Aortic smooth muscle cell (primary cell): ENCODE results near the gene RXFP4. TPM values are rescaled to one million over a fixed set of nuclear protein-coding genes. Genes with fewer than 3 reads are reported as not detected.

Experiments
- total RNA-seq: library from RNA; depleted of rRNA; stranded (reverse); fragments of >200 nt; gene quantifications from 2 replicates; pipeline ENCODE4 v1.2.3, GENCODE V29; 2014

Gene RXFP4
- 0.12 TPM in 1 of 2 replicates, not detected in the other for total RNA-seq

GRCh38 chr1:155940993-155941844, at the start of gene RXFP4:
TSS of gene RXFP4 (plus strand) at chr1:155941638. CDS start at chr1:155941710, 72 bp downstream.

GRCh38 chr1:155911156-155912055, 30.0 kb upstream of the RXFP4 start, which contains the start of gene RIT1:
TSS of gene RIT1 (minus strand) at chr1:155911349. CDS start at chr1:155910761, 588 bp downstream.

GRCh38 chr1:155934097-155934935, 7.1 kb upstream of the RXFP4 start, which contains the start of gene KHDC4:
TSS of gene KHDC4 (minus strand) at chr1:155934413. CDS start at chr1:155934373, 40 bp downstream.

GRCh38 chr1:155978325-155978972, 37.0 kb downstream of the RXFP4 start, which contains the start of gene ARHGEF2:
TSS of gene ARHGEF2 (minus strand) at chr1:155978547. CDS start at chr1:155978427, 120 bp downstream.

Other genes starting within 250 kb of the RXFP4 start
- 28.7 and 34.8 TPM in 2 replicates for gene GON4L, start 84.4 kb upstream of the RXFP4 start, total RNA-seq
- 80.1 and 93.3 TPM in 2 replicates for gene SYT11, start 82.1 kb upstream of the RXFP4 start, total RNA-seq
- gene RIT1, start 30.3 kb upstream of the RXFP4 start, total RNA-seq, result 46.0 and 61.7 TPM in 2 replicates
- gene KHDC4, start 7.2 kb upstream of the RXFP4 start, total RNA-seq, result 24.0 and 27.4 TPM in 2 replicates
- gene ARHGEF2, start 36.9 kb downstream of the RXFP4 start, total RNA-seq, result 63.7 and 69.6 TPM in 2 replicates
- gene SSR2, start 79.3 kb downstream of the RXFP4 start, total RNA-seq, result 356 and 368 TPM in 2 replicates
- 9.8 and 11.6 TPM in 2 replicates for gene UBQLN4, start 112.2 kb downstream of the RXFP4 start, total RNA-seq
- gene LAMTOR2, start 113.1 kb downstream of the RXFP4 start, total RNA-seq, result 50.4 and 57.7 TPM in 2 replicates
- gene RAB25, start 119.5 kb downstream of the RXFP4 start, total RNA-seq, result not detected in 2 replicates
- gene MEX3A, start 140.8 kb downstream of the RXFP4 start, total RNA-seq, result 0.40 and 0.50 TPM in 2 replicates
- 2,412 and 2,559 TPM in 2 replicates for gene LMNA, start 173.1 kb downstream of the RXFP4 start, total RNA-seq
- gene SEMA4A, start 211.9 kb downstream of the RXFP4 start, total RNA-seq, result 3.0 and 6.8 TPM in 2 replicates